Spinal cord (tissue), 10 donors: Measurements from ENCODE around the gene AKNA. TPM values are rescaled to one million over a fixed set of nuclear protein-coding genes. Genes with fewer than 3 reads are reported as not detected.

Source experiments
- DNase-seq, 6 donors: peaks; one replicate each; pipeline versions ENCODE4 v3.0.0 to v3.0.0-alpha.2; 2013 to 2015; ENCODE audit warnings: low spot score in 6 of 6, low read depth in 4 of 6
- H3K27ac ChIP-seq: one replicate; pipeline ENCODE4 v1.5.1; 2013; ENCODE audit warnings: low read depth, low read length, control low read depth
- H3K27me3 ChIP-seq: one replicate; pipeline ENCODE4 v1.6.1; 2013; ENCODE audit warnings: low read length; ENCODE audit not compliant: control insufficient read depth, insufficient read depth
- H3K36me3 ChIP-seq: one replicate; pipeline ENCODE4 v1.6.1; 2013; ENCODE audit warnings: low read length; ENCODE audit not compliant: control insufficient read depth, insufficient read depth
- H3K4me1 ChIP-seq: one replicate; pipeline ENCODE4 v1.6.1; 2013; ENCODE audit warnings: low read length; ENCODE audit not compliant: control insufficient read depth, insufficient read depth
- H3K4me3 ChIP-seq: one replicate; pipeline ENCODE4 v1.5.1; 2013; ENCODE audit warnings: low read depth, low read length, control low read depth
- H3K9me3 ChIP-seq: one replicate; pipeline ENCODE4 v1.6.1; 2013; ENCODE audit warnings: low read length; ENCODE audit not compliant: control insufficient read depth, insufficient read depth
- WGBS: methylation state at CpG from one replicate; pipeline ENCODE4 v1.1.5; 2013; ENCODE audit warnings: missing lambda C conversion rate; ENCODE audit not compliant: insufficient coverage; 5-methylcytosine and 5-hydroxymethylcytosine counted together
- polyA plus RNA-seq, 2 donors: library from polyadenylated mRNA; unstranded; fragments of 120-200 nt; gene quantifications; one replicate each; pipeline ENCODE4 v1.2.1, GENCODE V29; 2013; ENCODE audit not compliant: insufficient read length in 2 of 2
- total RNA-seq, 2 donors: library from RNA; depleted of rRNA in 1 of 2; stranded (reverse); fragments of 120-200 nt in 1 of 2; fragments of >200 nt in 1 of 2; gene quantifications; one replicate each; pipeline versions ENCODE4 v1.2.3 to v1.2.4, GENCODE V29; 2013 to 2014
- donor health status: healthy.

AKNA gene
- total and polyA plus RNA-seq, 4 donors, result 6.7 to 17.3 (median 14.4) TPM

GRCh38 chr9:114417511-114417910, 29.7 kb upstream of the AKNA start:
- H3K9me3 ChIP-seq, result no peaks in the 10 kb centered on the region
- H3K4me3 ChIP-seq, result no peak overlapping the region
- 60% methylated on average over 1 of the region's 3 CpGs for WGBS
- peaks cover 19% of the 10 kb centered on the region for H3K36me3 ChIP-seq
- DNase-seq, result no peak
- peaks cover 18% of the 10 kb centered on the region for H3K4me1 ChIP-seq
- H3K27me3 ChIP-seq, result no peaks in the 10 kb centered on the region
- H3K27ac ChIP-seq, result no peak overlapping the region

GRCh38 chr9:114416906-114417305, 29.1 kb upstream of the AKNA start:
- DNase-seq, result peak in 2 of 6 donors; percentile 32 to 50
- no peak overlapping the region for H3K27ac ChIP-seq

GRCh38 chr9:114416290-114416689, 28.5 kb upstream of the AKNA start:
- no peak overlapping the region for H3K27ac ChIP-seq
- DNase-seq, result no peak
- H3K36me3 ChIP-seq, result peaks cover 19% of the 10 kb centered on the region
- no peaks in the 10 kb centered on the region for H3K9me3 ChIP-seq
- H3K4me1 ChIP-seq, result peaks cover 19% of the 10 kb centered on the region
- no peaks in the 10 kb centered on the region for H3K27me3 ChIP-seq
- 76% methylated on average over 2 of the region's 5 CpGs for WGBS
- no peak overlapping the region for H3K4me3 ChIP-seq

More at GRCh38 chr9:114416906-114417305, 29.1 kb upstream of the AKNA start:
- Histone ChIP-seq H3K4me3 (no peak overlapping the region), H3K4me1 (peaks cover 18% of the 10 kb centered on the region), H3K27me3 (no peaks in the 10 kb centered on the region), H3K9me3 (no peaks in the 10 kb centered on the region), H3K36me3 (peaks cover 19% of the 10 kb centered on the region)
- 17% methylated on average over 1 of the region's 2 CpGs for WGBS

GRCh38 chr9:114414346-114414745, 26.6 kb upstream of the AKNA start:
- Histone ChIP-seq H3K9me3 (no peaks in the 10 kb centered on the region), H3K36me3 (peaks cover 12% of the 10 kb centered on the region), H3K4me3 (no peak overlapping the region), H3K27me3 (no peaks in the 10 kb centered on the region), H3K4me1 (peaks cover 19% of the 10 kb centered on the region), H3K27ac (peak overlapping the region; percentile 22)
- 60% methylated on average over 1 of the region's 2 CpGs for WGBS
- DNase-seq, result no peak

GRCh38 chr9:114413861-114414301, 26.1 kb upstream of the AKNA start:
- H3K27ac ChIP-seq, result peak overlapping the region; percentile 53
- no peak overlapping the region for H3K4me3 ChIP-seq
- no peaks in the 10 kb centered on the region for H3K27me3 ChIP-seq
- H3K4me1 ChIP-seq, result peaks cover 19% of the 10 kb centered on the region
- peaks cover 12% of the 10 kb centered on the region for H3K36me3 ChIP-seq
- WGBS, result 41% methylated on average over 4 of the region's 5 CpGs
- H3K9me3 ChIP-seq, result no peaks in the 10 kb centered on the region
- DNase-seq, result peak in 2 of 6 donors; percentile 33 to 45

- Histone ChIP-seq H3K4me1 (peaks cover 19% of the 10 kb centered on the region), H3K36me3 (peaks cover 5% of the 10 kb centered on the region), H3K9me3 (no peaks in the 10 kb centered on the region), H3K27ac (no peak overlapping the region), H3K4me3 (no peak overlapping the region), H3K27me3 (no peaks in the 10 kb centered on the region)
- 78% methylated on average over 12 of the region's 12 CpGs for WGBS
- DNase-seq, result peak in 2 of 6 donors; percentile 41 to 63
These were observed 24.4 kb upstream of the AKNA start for GRCh38 chr9:114412048-114412683.

GRCh38 chr9:114411452-114411851, 23.7 kb upstream of the AKNA start:
- 95% methylated on average over 3 of the region's 6 CpGs for WGBS
- H3K4me3 ChIP-seq, result no peak overlapping the region
- H3K27me3 ChIP-seq, result no peaks in the 10 kb centered on the region
- H3K9me3 ChIP-seq, result no peaks in the 10 kb centered on the region
- DNase-seq, result no peak
- H3K27ac ChIP-seq, result no peak overlapping the region
- H3K36me3 ChIP-seq, result peaks cover 10% of the 10 kb centered on the region
- H3K4me1 ChIP-seq, result peaks cover 19% of the 10 kb centered on the region

GRCh38 chr9:114410910-114411309, 23.1 kb upstream of the AKNA start:
- no peak overlapping the region for H3K4me3 ChIP-seq
- H3K9me3 ChIP-seq, result no peaks in the 10 kb centered on the region
- WGBS, result no CpG with 5 or more reads among the region's 8 CpGs
- peaks cover 15% of the 10 kb centered on the region for H3K36me3 ChIP-seq
- DNase-seq, result no peak
- H3K27me3 ChIP-seq, result no peaks in the 10 kb centered on the region
- peaks cover 23% of the 10 kb centered on the region for H3K4me1 ChIP-seq
- no peak overlapping the region for H3K27ac ChIP-seq

- no peak overlapping the region for H3K27ac ChIP-seq
- peaks cover 28% of the 10 kb centered on the region for H3K4me1 ChIP-seq
- H3K27me3 ChIP-seq, result no peaks in the 10 kb centered on the region
- DNase-seq, result no peak
- 91% methylated on average over 5 of the region's 5 CpGs for WGBS
- peaks cover 18% of the 10 kb centered on the region for H3K36me3 ChIP-seq
- H3K9me3 ChIP-seq, result no peaks in the 10 kb centered on the region
- no peak overlapping the region for H3K4me3 ChIP-seq
These were observed 22.1 kb upstream of the AKNA start for GRCh38 chr9:114409842-114410241.

- no peak overlapping the region for H3K27ac ChIP-seq
- H3K36me3 ChIP-seq, result peaks cover 18% of the 10 kb centered on the region
- 62% methylated on average over 11 of the region's 11 CpGs for WGBS
- H3K4me1 ChIP-seq, result peaks cover 22% of the 10 kb centered on the region
- H3K27me3 ChIP-seq, result no peaks in the 10 kb centered on the region
- no peak overlapping the region for H3K4me3 ChIP-seq
- DNase-seq, result peak in 1 of 6 donors; percentile 45
- H3K9me3 ChIP-seq, result no peaks in the 10 kb centered on the region
These were observed 21.5 kb upstream of the AKNA start for GRCh38 chr9:114409103-114409780.
